GM23338 (cell line): ENCODE data around the gene ZNHIT1. TPM values are rescaled to one million over a fixed set of nuclear protein-coding genes. Genes with fewer than 3 reads are reported as not detected.
"Not testable (repeated sequence)": the region's sequence is repeated elsewhere in the genome, so short reads cannot be mapped to it uniquely, and the experiment has no call there.

Experiments used
- ATAC-seq: fragments of 200-7000 bp; cut with Tn5 transposase; 3 replicates; pipeline ENCODE4 v1.9.1; 2020
- DNase-seq: peaks from one replicate; pipeline ENCODE4 v3.0.0-alpha.2; 2015; ENCODE audit warnings: low spot score
- H2AFZ ChIP-seq: fragments of 200-600 bp; sonication (generic); 2 replicates; pipeline ENCODE4 v1.8.0; 2016; ENCODE audit warnings: antibody characterized with exemption, mild to moderate bottlenecking, moderate library complexity
- H3F3A ChIP-seq: fragments of 200-600 bp; sonication (generic); replicated peaks from 2 replicates; pipeline ENCODE4 v1.8.0; 2017; ENCODE audit warnings: antibody characterized with exemption, mixed run types, low read depth
- H3K27ac ChIP-seq: fragments of 200-600 bp; sonication (generic); 2 replicates; pipeline ENCODE4 v1.6.1; 2016; ENCODE audit warnings: low read depth
- H3K27me3 ChIP-seq: fragments of 200-600 bp; sonication (generic); 2 replicates; pipeline ENCODE4 v1.8.0; 2016; ENCODE audit warnings: mild to moderate bottlenecking, mixed run types, moderate library complexity; ENCODE audit not compliant: insufficient read depth
- H3K36me3 ChIP-seq: fragments of 200-600 bp; sonication (generic); 2 replicates; pipeline ENCODE4 v1.8.0; 2016; ENCODE audit warnings: mild to moderate bottlenecking; ENCODE audit not compliant: insufficient read depth
- H3K4me1 ChIP-seq: fragments of 200-600 bp; sonication (generic); 2 replicates; pipeline ENCODE4 v1.8.0; 2016; ENCODE audit warnings: mild to moderate bottlenecking, moderate library complexity; ENCODE audit not compliant: insufficient read depth
- H3K4me2 ChIP-seq: fragments of 200-600 bp; sonication (generic); 2 replicates; pipeline ENCODE4 v1.7.1; 2017; ENCODE audit warnings: mixed run types
- H3K4me3 ChIP-seq: fragments of 200-600 bp; sonication (generic); 2 replicates; pipeline ENCODE4 v1.6.1; 2016; ENCODE audit warnings: mixed run types
- H3K79me2 ChIP-seq: fragments of 200-600 bp; sonication (generic); replicated peaks from 2 replicates; pipeline ENCODE4 v1.8.0; 2017; ENCODE audit warnings: mild to moderate bottlenecking; ENCODE audit not compliant: insufficient read depth
- H3K9me2 ChIP-seq: fragments of 200-600 bp; sonication (generic); 2 replicates; pipeline ENCODE4 v1.8.0; 2017; ENCODE audit not compliant: insufficient read depth
- H4K20me1 ChIP-seq: fragments of 200-600 bp; sonication (generic); replicated peaks from 2 replicates; pipeline ENCODE4 v1.8.0; 2017; ENCODE audit warnings: mild to moderate bottlenecking; ENCODE audit not compliant: insufficient read depth
- H3K27ac Mint-ChIP-seq: 2 replicates; pipeline ENCODE4 v1.8.0; 2020; ENCODE audit warnings: inconsistent platforms, mild to moderate bottlenecking, moderate library complexity, mixed read lengths
- H3K27me3 Mint-ChIP-seq: 3 replicates; pipeline ENCODE4 v1.8.0; 2022; ENCODE audit warnings: low read depth, mild to moderate bottlenecking, moderate library complexity, mixed read lengths, inconsistent platforms; ENCODE audit not compliant: insufficient read depth, poor library complexity
- H3K36me3 Mint-ChIP-seq: 3 replicates; pipeline ENCODE4 v1.8.0; 2021; ENCODE audit warnings: low read depth, mild to moderate bottlenecking, inconsistent platforms, moderate library complexity, mixed read lengths
- H3K4me1 Mint-ChIP-seq: 3 replicates; pipeline ENCODE4 v1.8.0; 2020; ENCODE audit warnings: mild to moderate bottlenecking, inconsistent platforms, mixed read lengths
- H3K4me3 Mint-ChIP-seq: 3 replicates; pipeline ENCODE4 v1.8.0; 2021; ENCODE audit warnings: moderate library complexity, mild to moderate bottlenecking, inconsistent platforms, mixed read lengths
- H3K9me3 Mint-ChIP-seq: 3 replicates; pipeline ENCODE4 v1.8.0; 2020; ENCODE audit warnings: moderate library complexity, mild to moderate bottlenecking, inconsistent platforms, mixed read lengths
- CREB1 ChIP-seq: fragments of 250-450 bp; sonication (Bioruptor Pico); IDR thresholded peaks from 2 replicates; pipeline ENCODE4 v1.5.0; 2020; ENCODE audit warnings: low read depth, mild to moderate bottlenecking, moderate library complexity
- EZH2 ChIP-seq: fragments of 200-600 bp; sonication (generic); IDR thresholded peaks from one replicate; pipeline ENCODE4 v1.8.0; 2017; ENCODE audit warnings: antibody characterized with exemption, mild to moderate bottlenecking, low read depth; ENCODE audit not compliant: unreplicated experiment
- JUNB ChIP-seq: IDR thresholded peaks from one replicate; pipeline ENCODE4 v1.6.1; 2016; ENCODE audit warnings: antibody characterized with exemption; ENCODE audit not compliant: unreplicated experiment
- ZNF331 ChIP-seq: fragments of 250-450 bp; sonication (Bioruptor Pico); IDR thresholded peaks from 2 replicates; pipeline ENCODE4 v1.5.0; 2020; ENCODE audit warnings: low read depth, mild to moderate bottlenecking, moderate library complexity
- polyA plus RNA-seq: library from polyadenylated mRNA; unstranded; fragments of >200 nt; fragmentation: Nextera tagmentation; extraction: Ambion mirVana; gene quantifications from 2 replicates; pipeline ENCODE4 v1.2.1, GENCODE V29; 2016
- total RNA-seq: library from RNA; depleted of rRNA; stranded (reverse); fragments of >200 nt; shearing (Covaris generic); gene quantifications from 2 replicates; pipeline ENCODE4 v1.2.3, GENCODE V29; 2014
- TF ChIP-seq, protein P1 (sequence below): fragments of 250-450 bp; sonication (Bioruptor Pico); IDR thresholded peaks from 2 replicates; pipeline ENCODE4 v1.5.0; 2020; ENCODE audit warnings: mild to moderate bottlenecking, moderate library complexity

The ZNHIT1 gene
- total and polyA plus RNA-seq, 2 experiments from 2014 or later = 64.6 to 113 TPM

DNA sequence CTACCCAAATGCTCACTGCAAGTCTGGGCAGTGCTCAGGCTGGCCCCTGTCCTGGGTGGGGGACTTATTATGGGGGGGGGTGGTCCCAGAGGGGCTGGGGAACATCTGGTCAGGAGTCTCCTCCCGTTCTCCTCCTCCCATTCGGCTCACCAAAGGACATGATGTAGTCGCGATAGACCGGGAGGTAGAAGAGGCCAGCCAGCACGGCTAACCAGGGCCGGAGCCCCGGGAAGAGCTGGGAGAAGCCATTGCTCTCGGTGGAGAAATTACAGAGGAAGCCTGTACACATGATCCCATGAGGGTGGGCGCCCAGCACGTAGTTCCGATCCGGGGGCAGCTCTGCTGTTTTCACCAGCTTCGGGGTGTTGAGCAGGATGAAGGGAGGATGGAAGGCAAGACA is 19.5 kb upstream of the ZNHIT1 start (continued):
- TF ChIP-seq, protein P1, sequence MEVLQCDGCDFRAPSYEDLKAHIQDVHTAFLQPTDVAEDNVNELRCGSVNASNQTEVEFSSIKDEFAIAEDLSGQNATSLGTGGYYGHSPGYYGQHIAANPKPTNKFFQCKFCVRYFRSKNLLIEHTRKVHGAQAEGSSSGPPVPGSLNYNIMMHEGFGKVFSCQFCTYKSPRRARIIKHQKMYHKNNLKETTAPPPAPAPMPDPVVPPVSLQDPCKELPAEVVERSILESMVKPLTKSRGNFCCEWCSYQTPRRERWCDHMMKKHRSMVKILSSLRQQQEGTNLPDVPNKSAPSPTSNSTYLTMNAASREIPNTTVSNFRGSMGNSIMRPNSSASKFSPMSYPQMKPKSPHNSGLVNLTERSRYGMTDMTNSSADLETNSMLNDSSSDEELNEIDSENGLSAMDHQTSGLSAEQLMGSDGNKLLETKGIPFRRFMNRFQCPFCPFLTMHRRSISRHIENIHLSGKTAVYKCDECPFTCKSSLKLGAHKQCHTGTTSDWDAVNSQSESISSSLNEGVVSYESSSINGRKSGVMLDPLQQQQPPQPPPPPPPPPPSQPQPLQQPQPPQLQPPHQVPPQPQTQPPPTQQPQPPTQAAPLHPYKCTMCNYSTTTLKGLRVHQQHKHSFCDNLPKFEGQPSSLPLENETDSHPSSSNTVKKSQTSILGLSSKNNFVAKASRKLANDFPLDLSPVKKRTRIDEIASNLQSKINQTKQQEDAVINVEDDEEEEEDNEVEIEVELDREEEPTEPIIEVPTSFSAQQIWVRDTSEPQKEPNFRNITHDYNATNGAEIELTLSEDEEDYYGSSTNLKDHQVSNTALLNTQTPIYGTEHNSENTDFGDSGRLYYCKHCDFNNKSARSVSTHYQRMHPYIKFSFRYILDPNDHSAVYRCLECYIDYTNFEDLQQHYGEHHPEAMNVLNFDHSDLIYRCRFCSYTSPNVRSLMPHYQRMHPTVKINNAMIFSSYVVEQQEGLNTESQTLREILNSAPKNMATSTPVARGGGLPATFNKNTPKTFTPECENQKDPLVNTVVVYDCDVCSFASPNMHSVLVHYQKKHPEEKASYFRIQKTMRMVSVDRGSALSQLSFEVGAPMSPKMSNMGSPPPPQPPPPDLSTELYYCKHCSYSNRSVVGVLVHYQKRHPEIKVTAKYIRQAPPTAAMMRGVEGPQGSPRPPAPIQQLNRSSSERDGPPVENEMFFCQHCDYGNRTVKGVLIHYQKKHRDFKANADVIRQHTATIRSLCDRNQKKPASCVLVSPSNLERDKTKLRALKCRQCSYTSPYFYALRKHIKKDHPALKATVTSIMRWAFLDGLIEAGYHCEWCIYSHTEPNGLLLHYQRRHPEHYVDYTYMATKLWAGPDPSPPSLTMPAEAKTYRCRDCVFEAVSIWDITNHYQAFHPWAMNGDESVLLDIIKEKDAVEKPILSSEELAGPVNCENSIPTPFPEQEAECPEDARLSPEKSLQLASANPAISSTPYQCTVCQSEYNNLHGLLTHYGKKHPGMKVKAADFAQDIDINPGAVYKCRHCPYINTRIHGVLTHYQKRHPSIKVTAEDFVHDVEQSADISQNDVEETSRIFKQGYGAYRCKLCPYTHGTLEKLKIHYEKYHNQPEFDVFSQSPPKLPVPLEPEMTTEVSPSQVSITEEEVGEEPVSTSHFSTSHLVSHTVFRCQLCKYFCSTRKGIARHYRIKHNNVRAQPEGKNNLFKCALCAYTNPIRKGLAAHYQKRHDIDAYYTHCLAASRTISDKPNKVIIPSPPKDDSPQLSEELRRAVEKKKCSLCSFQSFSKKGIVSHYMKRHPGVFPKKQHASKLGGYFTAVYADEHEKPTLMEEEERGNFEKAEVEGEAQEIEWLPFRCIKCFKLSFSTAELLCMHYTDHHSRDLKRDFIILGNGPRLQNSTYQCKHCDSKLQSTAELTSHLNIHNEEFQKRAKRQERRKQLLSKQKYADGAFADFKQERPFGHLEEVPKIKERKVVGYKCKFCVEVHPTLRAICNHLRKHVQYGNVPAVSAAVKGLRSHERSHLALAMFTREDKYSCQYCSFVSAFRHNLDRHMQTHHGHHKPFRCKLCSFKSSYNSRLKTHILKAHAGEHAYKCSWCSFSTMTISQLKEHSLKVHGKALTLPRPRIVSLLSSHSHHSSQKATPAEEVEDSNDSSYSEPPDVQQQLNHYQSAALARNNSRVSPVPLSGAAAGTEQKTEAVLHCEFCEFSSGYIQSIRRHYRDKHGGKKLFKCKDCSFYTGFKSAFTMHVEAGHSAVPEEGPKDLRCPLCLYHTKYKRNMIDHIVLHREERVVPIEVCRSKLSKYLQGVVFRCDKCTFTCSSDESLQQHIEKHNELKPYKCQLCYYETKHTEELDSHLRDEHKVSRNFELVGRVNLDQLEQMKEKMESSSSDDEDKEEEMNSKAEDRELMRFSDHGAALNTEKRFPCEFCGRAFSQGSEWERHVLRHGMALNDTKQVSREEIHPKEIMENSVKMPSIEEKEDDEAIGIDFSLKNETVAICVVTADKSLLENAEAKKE = no peak
- no peak for TF ChIP-seq CREB1 (CRISPR knock-in tag)

DNA sequence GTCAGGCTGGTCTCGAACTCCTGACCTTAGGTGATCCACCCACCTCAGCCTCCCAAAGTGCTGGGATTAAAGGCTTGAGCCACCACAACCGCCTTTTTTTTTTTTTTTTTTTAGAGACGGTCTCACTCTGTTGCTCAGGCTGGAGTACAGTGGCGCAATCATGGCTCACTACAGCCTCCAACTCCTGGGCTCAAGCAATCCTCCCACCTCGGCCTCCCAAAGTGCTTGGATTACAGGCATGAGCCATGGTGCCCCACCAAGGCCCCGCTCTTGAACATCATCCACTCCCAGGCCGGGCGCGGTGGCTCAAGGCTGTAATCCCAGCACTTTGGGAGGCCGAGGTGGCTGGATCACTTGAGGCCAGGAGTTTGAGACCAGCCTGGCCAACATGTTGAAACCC is 18.4 kb upstream of the ZNHIT1 start:
- Histone ChIP-seq H3K27me3 (peaks cover 25% of the 10 kb centered on the region), H3K4me1 (peaks cover 16% of the 10 kb centered on the region)
- H2AFZ ChIP-seq, H3F3A ChIP-seq, H3K27ac ChIP-seq, H3K79me2 ChIP-seq, H3K9me3 Mint-ChIP-seq, H3K4me3 Mint-ChIP-seq, DNase-seq, H4K20me1 ChIP-seq, H3K27ac Mint-ChIP-seq, H3K36me3 ChIP-seq, H3K4me3 ChIP-seq, H3K4me2 ChIP-seq, H3K9me2 ChIP-seq, H3K36me3 Mint-ChIP-seq, ATAC-seq: not testable (repeated sequence)
- H3K4me1 Mint-ChIP-seq = peaks cover 18% of the 10 kb centered on the region
- peaks cover 20% of the 10 kb centered on the region for H3K27me3 Mint-ChIP-seq

DNA sequence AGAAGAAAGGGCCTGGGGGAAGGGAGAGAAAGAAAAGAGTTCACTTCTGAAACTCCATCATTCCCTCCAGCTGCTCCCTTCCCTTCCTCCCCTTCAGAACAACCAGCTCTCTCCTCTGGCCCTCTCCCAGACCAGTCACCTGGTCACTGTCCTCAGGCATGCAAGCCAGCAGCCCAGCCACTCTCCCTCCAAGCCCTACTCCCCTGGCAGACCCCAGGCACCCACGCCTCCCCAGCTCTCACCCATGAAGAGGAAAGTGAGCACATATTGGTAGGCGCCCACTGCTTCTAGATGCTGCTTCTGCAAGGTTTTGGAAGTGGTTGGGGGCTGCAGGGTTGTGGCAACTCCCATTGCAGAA is 17.5 kb upstream of the ZNHIT1 start:
- Mint-ChIP-seq H3K36me3 (no peaks in the 10 kb centered on the region), H3K4me3 (peak overlapping the region; percentile 69; the same call in 2 of the 3 replicates), H3K27ac (no peak overlapping the region), H3K27me3 (peaks cover 20% of the 10 kb centered on the region), H3K9me3 (no peaks in the 10 kb centered on the region), H3K4me1 (peaks cover 18% of the 10 kb centered on the region)
- H3K27ac ChIP-seq = peak overlapping the region; percentile 63; the same call in 1 of the 2 replicates
- DNase-seq (no peak), ATAC-seq (peak; percentile 4; the same call in 2 of the 3 replicates)
- H3K36me3 ChIP-seq = no peaks in the 10 kb centered on the region
- peaks cover 16% of the 10 kb centered on the region for H3K4me1 ChIP-seq
- TF ChIP-seq, protein P1 = no peak
- TF ChIP-seq JUNB = no peak
- no peak for TF ChIP-seq EZH2
- TF ChIP-seq ZNF331 (CRISPR knock-in tag) = no peak
- no peaks in the 10 kb centered on the region for H3K79me2 ChIP-seq
- peak overlapping the region; percentile 68 for H3K4me3 ChIP-seq
- peak overlapping the region; percentile 86 for H3K4me2 ChIP-seq
- H4K20me1 ChIP-seq = no peaks in the 10 kb centered on the region
- no peaks in the 10 kb centered on the region for H3K9me2 ChIP-seq
- H2AFZ ChIP-seq = peak overlapping the region; percentile 94
- peaks cover 25% of the 10 kb centered on the region for H3K27me3 ChIP-seq
- peaks cover 9% of the 10 kb centered on the region for H3F3A ChIP-seq
